Activated B cell treated with CpG ODN at 0.5 μM for 24 hours (primary cell): ENCODE data around the gene P2RX7. TPM values are rescaled to one million over a fixed set of nuclear protein-coding genes. Genes with fewer than 3 reads are reported as not detected.

Experiments
- ATAC-seq: fragments of 200-7000 bp; cut with Tn5 transposase; one replicate; pipeline ENCODE4 v1.10.0; 2021; ENCODE audit warnings: low read depth, mild to moderate bottlenecking, moderate library complexity
- CTCF ChIA-PET: fragments of 350-600 bp; sonication (Branson Sonifier 250); formaldehyde crosslinking; loops from one replicate; lab custom pipeline; 2021; ENCODE audit warnings: antibody characterized with exemption; lab: Charles Lee
- POLR2A ChIA-PET: fragments of 350-600 bp; sonication (Branson Sonifier 250); formaldehyde crosslinking; loops from one replicate; lab custom pipeline; 2021; ENCODE audit warnings: antibody characterized with exemption; lab: Charles Lee
- DNase-seq: peaks from one replicate; pipeline ENCODE4 v3.0.0; 2022
- H3K27ac Mint-ChIP-seq: one replicate; pipeline ENCODE4 v1.8.0; 2020; ENCODE audit warnings: mixed read lengths
- H3K27me3 Mint-ChIP-seq: one replicate; pipeline ENCODE4 v1.8.0; 2021; ENCODE audit warnings: mixed read lengths
- H3K36me3 Mint-ChIP-seq: one replicate; pipeline ENCODE4 v1.8.0; 2021; ENCODE audit warnings: low read depth, mixed read lengths
- H3K4me1 Mint-ChIP-seq: one replicate; pipeline ENCODE4 v1.8.0; 2021; ENCODE audit warnings: mixed read lengths
- H3K4me3 Mint-ChIP-seq: one replicate; pipeline ENCODE4 v1.8.0; 2020; ENCODE audit warnings: mild to moderate bottlenecking, mixed read lengths
- H3K9me3 Mint-ChIP-seq: one replicate; pipeline ENCODE4 v1.8.0; 2020; ENCODE audit warnings: mixed read lengths
- intact Hi-C: fragments of 100-400 bp; cut with micrococcal nuclease; formaldehyde crosslinking; loops from one replicate; pipeline ENCODE4 v1.15.1; 2024
- total RNA-seq: library from RNA; stranded (reverse); gene quantifications from 2 replicates; pipeline ENCODE4 v1.2.3, GENCODE V29; 2022
- TF ChIP-seq, protein P1 (sequence below): fragments of 200-600 bp; IDR thresholded peaks from one replicate; pipeline ENCODE4 v1.8.0; 2022; ENCODE audit warnings: antibody characterized with exemption, mild to moderate bottlenecking

The P2RX7 gene
- total RNA-seq, 1 donor from 2014 or later = 5.3 TPM

- H3K27me3 Mint-ChIP-seq = no peaks in the 10 kb centered on the region
- POLR2A ChIA-PET = no interaction called here
- TF ChIP-seq, protein P1, sequence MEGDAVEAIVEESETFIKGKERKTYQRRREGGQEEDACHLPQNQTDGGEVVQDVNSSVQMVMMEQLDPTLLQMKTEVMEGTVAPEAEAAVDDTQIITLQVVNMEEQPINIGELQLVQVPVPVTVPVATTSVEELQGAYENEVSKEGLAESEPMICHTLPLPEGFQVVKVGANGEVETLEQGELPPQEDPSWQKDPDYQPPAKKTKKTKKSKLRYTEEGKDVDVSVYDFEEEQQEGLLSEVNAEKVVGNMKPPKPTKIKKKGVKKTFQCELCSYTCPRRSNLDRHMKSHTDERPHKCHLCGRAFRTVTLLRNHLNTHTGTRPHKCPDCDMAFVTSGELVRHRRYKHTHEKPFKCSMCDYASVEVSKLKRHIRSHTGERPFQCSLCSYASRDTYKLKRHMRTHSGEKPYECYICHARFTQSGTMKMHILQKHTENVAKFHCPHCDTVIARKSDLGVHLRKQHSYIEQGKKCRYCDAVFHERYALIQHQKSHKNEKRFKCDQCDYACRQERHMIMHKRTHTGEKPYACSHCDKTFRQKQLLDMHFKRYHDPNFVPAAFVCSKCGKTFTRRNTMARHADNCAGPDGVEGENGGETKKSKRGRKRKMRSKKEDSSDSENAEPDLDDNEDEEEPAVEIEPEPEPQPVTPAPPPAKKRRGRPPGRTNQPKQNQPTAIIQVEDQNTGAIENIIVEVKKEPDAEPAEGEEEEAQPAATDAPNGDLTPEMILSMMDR = no peak
- CTCF ChIA-PET = no interaction called here
- H3K4me1 Mint-ChIP-seq = peaks cover 14% of the 10 kb centered on the region
- H3K27ac Mint-ChIP-seq = no peak overlapping the region
- no peak for DNase-seq
- peaks cover 29% of the 10 kb centered on the region for H3K36me3 Mint-ChIP-seq
- H3K9me3 Mint-ChIP-seq = no peaks in the 10 kb centered on the region
- no peak overlapping the region for H3K4me3 Mint-ChIP-seq
- intact Hi-C loops = loop anchor here (10.0 kb wide), 1 partner anchor 631 kb away; the partner anchor contains the start of gene POP5
- no peak for ATAC-seq
Measured at GRCh38 chr12:121216102-121216501, 83.4 kb downstream of the P2RX7 start.

GRCh38 chr12:121217063-121217462 lies 84.4 kb downstream of the P2RX7 start:
- TF ChIP-seq, protein P1 = no peak
- no peak for DNase-seq
- Mint-ChIP-seq H3K4me1 (peaks cover 11% of the 10 kb centered on the region), H3K27ac (no peak overlapping the region), H3K4me3 (no peak overlapping the region), H3K36me3 (peaks cover 34% of the 10 kb centered on the region), H3K27me3 (no peaks in the 10 kb centered on the region), H3K9me3 (no peaks in the 10 kb centered on the region)
- CTCF ChIA-PET = no interaction called here
- intact Hi-C loops = loop anchor here (10.0 kb wide), 1 partner anchor 632 kb away; the partner anchor contains the start of gene POP5
- POLR2A ChIA-PET = interaction anchor here (0.6 kb wide), 1 partner anchor 32 kb away, joined by 4 read pairs; no protein-coding TSS in a partner anchor
- ATAC-seq = no peak

DNA sequence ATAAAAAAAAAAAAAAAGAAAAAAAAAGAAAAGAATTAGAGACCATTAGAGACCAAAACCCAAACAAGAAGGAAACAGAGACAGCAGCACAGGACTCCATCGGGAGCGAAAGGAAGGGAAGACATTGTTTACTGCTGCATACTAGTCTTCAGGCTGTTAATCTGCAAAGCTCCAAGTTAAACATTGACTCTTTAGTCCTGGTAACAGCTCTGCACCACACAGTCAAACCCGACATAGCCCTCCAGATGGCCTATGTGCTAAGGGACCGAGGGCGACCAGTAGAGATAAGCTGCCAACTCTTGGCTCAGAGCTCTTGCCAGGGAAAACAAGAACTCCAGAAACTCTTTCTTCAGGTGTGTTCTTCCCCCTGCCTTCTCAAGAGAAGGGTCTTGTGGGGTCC lies 85.1 kb downstream of the P2RX7 start:
- peaks cover 37% of the 10 kb centered on the region for H3K36me3 Mint-ChIP-seq
- H3K9me3 Mint-ChIP-seq = no peaks in the 10 kb centered on the region
- ATAC-seq (no peak), DNase-seq (no peak)
- no peak overlapping the region for H3K27ac Mint-ChIP-seq
- peaks cover 17% of the 10 kb centered on the region for H3K4me1 Mint-ChIP-seq
- ChIA-PET CTCF (no interaction called here), POLR2A (no interaction called here)
- no peak overlapping the region for H3K4me3 Mint-ChIP-seq
- TF ChIP-seq, protein P1 = no peak
- H3K27me3 Mint-ChIP-seq = no peaks in the 10 kb centered on the region
- intact Hi-C loops = loop anchor here (10.0 kb wide), 1 partner anchor 633 kb away; the partner anchor contains the start of gene POP5

DNA sequence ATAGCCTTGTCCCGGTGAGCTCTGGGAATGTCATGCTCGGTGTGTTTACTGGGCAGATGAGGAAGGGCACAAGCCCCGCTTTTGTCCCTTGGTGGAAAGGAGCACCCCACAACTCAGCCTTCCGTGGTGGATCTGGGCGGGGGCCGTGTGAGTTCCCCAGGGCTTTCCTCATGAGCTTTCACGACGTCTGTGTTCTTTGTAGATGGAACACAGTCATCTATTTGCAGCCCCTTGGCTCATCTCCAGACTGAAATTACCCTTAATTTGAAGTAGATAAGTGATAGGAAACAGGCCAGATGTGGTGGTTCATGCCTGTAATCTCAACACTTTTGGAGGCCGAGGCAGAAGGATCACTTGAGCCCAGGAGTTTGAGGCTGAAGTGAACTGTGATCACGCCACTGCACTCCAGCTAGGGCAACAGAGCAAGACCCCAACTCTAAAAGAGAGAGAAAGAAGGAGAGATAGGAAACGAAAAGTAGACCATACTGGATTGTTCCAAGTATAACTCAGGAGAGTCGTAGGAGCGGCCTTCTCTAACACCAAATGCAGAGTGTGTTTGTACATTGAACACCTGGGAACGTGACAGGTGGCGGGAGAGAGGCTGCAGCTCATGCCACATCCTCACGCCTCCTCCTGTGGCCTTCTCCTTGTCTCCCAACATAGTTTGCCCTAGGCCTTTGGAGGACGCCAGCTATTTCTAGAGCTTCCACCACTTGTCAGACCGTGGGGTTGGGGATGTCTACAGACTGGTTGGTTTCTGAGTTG lies 86.1 kb downstream of the P2RX7 start:
- Mint-ChIP-seq H3K27ac (no peak overlapping the region), H3K9me3 (no peaks in the 10 kb centered on the region)
- CTCF ChIA-PET = no interaction called here

More for the DNA sequence above, 86.1 kb downstream of the P2RX7 start:
- Mint-ChIP-seq H3K4me3 (no peak overlapping the region), H3K4me1 (peaks cover 27% of the 10 kb centered on the region), H3K27me3 (no peaks in the 10 kb centered on the region), H3K36me3 (peaks cover 38% of the 10 kb centered on the region)
- POLR2A ChIA-PET = no interaction called here
- no peak for ATAC-seq
- DNase-seq = no peak
- TF ChIP-seq, protein P1 = no peak
- intact Hi-C loops = loop anchor here (10.0 kb wide), 1 partner anchor 634 kb away; the partner anchor contains the start of gene POP5
